ENCODE data around the gene CLDN5.

The CLDN5 gene

DNA sequence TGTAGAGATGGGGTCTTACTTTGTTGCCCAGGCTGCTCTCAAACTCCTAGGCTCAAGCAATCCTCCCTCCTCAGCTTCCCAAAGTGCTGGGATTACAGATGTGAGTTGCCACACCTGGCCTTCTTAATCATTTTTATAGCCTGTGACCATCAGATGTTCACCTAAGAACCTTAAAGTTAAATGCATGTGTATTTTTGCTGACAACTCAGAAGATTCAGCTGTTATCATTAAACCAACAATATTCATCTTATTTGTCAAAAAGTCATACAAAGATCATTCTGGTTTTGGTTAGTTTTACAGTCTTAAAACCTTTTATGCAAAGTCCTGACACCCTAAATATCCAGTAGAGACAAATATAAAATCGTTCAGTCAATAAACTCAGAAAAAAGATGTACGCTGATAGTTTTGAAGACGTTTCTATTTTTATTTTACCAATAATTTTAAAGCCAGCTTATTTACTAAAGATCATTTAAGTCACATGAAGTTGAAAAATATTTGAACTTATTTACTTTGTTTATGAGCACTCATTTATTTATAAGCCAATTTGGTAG, 22.2 kb downstream of the CLDN5 start:
- no peak for DNase-seq

DNA sequence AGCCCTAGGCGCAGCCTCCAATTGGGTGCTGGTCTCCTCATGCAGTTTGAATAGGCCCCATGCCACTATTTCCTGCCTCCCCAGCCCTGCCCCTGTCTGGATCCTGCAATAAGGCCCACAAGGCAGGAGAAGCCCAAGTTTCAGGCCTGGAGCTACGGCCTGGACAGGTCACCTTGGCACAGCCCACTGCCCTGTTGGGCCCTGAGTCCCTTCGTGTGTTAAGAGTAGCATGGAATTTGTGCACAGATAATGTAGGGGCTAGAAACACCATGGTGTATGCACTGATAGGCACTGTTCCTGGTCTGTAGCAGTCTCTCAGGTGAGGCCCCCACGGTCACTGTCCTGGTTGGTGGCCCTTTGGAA, 24.3 kb downstream of the CLDN5 start:
- no peak for DNase-seq

DNA sequence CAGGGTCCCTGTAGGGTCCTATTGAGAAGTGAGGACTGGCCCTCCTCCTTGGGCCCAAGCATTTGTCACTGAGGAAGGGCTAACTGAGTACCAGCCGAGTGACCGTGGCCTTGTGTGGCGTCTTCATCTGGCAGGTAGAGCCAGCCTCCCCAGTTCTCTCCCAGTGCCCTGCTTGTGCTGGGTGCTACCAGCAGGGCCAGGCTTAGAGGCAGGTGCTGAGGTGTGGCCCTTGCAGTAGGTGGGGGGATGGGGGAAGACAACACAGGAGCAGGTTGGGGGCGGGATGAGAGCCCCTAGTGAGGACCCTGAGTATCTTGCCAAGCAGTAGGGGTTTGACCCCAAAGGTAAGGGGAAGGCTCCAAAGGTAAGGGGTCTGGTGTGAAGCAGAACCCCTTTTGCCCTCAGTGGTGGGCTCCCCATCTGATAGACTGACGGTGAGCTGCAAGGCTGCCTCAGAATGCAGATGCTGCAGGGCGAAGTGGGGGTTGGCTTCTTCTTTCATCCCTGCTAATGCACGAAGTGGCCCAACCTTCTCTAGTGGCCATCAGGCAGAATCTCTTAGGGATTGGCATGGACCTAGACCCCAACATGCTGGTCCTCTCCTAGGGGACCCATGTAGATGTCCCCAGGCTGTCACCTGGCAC, 24.9 kb downstream of the CLDN5 start:
- DNase-seq, result no peak

DNA sequence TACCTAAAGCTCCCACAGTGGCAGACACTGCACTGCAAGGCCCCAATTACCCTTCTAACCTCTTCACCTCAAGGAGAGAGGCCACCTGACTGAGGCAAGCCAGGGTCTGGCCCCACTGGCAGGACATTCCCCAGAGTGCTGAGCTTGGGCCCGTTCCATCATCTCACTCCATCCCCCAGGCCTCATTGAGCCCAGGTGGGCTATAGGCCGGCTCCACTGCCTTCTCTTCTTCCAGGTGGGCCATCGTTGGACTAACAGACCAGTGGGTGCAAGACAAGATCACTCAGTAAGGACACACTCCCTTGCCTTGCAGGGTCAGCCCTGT, 25.4 kb downstream of the CLDN5 start:
- DNase-seq, result no peak

DNA sequence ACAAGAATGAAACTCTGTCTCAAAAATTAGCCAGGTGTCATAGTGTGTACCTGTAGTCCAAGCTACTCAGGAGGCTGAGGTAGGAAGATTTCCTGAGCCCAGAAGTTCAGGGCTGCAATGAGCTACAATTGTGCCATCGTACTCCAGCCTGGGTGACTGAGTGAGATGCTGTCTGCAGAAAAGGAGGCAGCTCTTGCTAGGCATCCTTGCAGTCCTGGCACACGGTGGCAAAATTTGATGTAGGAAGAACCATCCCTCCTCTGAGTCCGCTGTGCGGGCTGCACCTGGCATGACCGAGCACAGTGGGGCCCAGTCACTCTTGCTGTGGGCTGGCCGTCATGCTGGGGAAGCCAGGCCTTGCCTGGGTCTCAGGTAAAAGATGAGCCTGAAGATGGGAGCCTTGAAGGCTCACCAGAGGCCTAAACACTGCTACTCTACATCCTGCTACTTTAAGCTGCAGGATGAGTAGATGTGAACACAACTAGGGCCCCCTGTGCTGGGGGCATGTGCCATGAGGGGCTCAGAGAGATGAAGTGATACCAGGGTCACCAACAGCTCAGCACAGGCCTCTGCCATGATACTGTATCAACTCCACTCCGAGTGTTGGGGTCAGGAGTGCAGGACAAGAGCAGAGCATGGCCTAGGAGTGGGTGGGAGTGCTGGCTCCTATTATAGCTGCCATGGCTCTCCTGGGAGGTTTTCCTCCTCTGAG, 25.9 kb downstream of the CLDN5 start:
- no peak for DNase-seq

DNA sequence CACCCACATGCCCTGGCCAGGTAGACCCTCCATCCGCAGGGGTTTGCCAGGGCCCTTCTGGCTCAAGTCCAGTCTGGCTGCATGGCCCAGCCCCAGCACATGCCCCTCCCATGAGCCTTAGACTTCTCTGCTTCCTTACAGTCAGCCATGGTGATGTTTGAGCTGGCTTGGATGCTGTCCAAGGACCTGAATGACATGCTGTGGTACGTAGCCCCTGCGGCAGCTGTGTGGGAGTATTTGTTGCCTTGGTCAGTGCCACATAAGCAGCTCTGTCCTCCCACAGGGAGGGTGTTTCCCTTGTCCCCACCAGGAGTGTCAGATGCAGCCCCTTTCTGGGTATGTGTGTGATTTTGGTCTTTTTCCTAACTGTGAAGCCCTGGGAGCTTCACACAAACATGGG, 27.0 kb downstream of the CLDN5 start:
- DNase-seq, result no peak

DNA sequence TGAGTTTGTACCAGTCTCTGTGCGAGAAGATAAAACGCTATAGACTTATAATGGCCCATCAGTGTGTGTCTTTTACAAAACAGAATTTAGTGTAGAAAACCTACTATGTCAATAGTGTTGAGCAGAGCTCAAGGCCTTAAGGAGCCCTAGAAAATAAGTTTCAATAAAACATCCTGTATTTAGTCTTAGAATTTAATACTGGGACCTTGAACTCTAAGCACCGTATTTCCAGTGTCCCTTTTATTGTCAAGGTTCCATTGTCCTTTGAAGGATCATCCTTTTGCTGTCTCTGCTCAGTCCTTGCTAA, 27.9 kb downstream of the CLDN5 start:
- no peak for DNase-seq

DNA sequence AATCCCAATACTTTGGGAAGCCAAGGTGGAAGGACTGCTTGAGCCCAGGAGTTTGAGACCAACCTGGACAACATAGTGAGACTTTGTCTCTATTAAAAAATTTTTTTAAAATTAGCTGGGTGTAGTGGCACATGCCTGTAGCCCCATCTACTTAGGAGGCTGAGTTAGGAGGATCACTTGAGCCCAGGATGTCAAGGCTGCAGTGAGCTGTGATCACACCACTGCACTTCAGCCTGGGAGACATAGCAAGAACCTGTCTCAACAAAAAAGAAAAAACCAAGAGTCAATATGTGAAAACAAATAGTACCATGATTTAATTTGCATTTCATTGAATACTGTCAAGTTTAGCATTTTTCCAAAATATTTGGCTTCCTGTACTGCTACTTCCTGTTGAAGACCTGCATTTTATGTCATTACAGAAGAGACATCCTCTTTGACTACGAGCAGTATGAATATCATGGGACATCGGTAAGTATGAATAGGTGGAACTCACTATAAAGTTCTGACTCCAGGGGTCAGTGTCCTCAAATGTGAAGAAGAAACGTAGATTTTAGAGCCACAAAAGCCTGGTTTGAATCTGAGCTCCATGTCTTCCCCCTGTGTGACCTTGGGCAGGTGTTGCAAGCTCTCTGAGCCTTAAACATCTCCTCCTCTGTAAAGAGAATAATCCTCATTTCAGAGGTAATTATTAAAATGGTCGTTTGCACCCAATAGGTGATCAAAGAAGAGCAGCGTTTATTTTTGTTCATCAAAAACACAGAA, 28.5 kb downstream of the CLDN5 start:
- DNase-seq, result peak in 1 of 2 experiments; percentile 26

DNA sequence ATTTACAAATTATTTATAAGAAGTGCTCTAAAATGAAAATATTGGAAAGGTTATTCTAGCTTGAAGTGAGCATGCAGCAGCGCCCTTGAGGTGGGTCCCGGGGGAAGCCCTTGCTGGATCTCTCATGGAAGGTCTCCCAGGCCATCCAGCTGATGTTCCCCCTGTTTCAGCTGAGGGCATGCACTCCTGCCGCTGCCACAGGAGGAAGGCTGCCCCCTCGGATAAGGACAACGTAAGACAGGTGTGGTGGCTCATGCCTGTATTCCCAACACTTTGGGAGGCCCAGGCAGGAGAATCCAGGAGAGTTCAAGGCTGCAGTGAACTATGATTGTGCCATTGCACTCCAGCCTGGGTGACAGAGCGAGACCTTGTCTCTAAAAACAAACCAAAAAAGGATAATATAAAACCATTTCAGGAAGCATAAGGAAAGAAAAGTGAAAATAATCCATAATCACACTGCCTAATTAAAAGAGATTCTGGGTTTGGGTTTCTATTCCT, 29.5 kb downstream of the CLDN5 start:
- no peak for DNase-seq

DNA sequence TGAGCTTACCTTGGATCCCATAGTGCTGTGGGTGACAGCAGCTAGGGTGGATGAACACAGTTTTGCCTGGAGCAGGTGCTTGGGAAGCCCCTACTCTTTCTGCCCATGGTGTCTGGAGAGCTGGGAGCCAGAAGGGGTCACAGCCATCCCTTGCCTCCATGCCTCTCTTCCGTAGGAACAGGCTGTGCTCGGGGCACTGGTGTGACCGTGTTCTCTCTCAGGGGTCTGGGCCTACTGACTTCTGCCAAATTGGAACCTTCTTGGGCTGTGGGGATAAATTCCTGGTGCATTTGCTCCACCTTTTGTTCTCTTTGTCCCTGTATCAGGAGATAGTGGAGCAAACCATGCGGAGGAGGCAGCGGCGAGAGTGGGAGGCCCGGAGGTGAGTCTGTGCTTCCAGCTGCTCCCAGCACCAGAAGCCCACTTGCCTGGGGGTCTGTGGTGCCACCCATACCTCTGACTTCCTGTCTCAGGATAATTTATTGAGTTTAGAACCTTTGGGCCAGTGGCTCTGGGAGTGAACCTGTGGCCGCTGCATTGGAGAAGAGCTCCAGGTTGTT, 30.1 kb downstream of the CLDN5 start:
- DNase-seq, result no peak

DNA sequence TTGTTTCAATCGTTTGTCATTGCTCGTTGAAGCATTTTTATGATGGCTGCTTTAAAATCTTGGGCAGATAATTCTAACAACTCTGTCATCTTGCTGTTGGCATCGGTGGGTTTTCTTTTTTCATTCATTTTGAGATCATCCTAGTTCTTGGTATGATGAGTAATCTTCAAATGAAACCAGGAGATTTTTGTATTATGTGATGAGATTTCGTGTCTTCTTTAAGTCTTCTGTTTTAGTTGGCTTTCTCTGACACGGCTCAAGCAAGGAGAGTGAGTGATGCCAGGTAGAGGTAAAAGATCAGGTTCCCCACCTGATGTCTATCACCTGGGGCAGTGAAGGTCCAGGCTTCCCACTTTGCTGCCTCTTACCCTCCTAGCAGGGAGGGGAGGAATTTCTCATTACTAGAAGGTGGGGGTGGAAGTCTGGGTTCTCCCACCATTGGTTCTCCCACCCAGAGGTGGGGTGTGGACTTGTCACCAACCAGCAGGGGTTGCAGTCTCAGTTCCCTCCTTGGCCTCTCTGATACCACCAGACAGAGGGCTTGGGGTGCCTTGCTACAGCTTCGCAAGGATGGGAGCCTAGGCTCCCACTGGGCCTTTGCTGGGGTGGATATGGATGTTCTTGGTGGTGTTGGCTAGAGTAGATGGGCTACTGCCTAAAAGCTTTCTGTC, 31.6 kb downstream of the CLDN5 start:
- DNase-seq, result no peak

DNA sequence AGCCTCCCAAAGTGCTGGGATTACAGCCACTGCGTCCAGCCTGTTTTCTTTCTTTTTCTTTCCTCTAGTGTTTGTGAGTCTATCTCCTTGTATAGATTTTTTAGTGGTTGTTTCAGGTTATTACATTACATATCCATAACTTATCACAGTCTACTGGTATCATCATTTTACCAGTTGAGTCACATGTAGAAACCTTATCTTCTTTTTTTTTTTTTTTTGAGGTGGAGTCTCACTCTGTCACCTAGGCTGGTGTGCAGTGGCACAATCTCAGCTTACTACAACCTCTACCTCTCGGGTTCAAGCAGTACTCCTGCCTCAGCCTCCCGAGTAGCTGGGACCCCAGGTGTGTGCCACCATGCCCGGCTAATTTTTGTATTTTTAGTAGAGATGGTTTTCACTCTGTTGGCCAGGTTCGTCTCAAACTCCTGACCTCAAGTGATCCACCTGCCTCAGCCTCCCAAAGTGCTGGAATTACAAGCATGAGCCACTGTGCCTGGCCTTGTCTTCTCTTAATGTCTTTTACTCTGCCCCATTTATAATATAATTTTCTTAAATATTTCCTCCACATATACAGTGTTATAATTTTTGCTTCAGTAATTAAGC, 33.5 kb downstream of the CLDN5 start:
- no peak for DNase-seq

DNA sequence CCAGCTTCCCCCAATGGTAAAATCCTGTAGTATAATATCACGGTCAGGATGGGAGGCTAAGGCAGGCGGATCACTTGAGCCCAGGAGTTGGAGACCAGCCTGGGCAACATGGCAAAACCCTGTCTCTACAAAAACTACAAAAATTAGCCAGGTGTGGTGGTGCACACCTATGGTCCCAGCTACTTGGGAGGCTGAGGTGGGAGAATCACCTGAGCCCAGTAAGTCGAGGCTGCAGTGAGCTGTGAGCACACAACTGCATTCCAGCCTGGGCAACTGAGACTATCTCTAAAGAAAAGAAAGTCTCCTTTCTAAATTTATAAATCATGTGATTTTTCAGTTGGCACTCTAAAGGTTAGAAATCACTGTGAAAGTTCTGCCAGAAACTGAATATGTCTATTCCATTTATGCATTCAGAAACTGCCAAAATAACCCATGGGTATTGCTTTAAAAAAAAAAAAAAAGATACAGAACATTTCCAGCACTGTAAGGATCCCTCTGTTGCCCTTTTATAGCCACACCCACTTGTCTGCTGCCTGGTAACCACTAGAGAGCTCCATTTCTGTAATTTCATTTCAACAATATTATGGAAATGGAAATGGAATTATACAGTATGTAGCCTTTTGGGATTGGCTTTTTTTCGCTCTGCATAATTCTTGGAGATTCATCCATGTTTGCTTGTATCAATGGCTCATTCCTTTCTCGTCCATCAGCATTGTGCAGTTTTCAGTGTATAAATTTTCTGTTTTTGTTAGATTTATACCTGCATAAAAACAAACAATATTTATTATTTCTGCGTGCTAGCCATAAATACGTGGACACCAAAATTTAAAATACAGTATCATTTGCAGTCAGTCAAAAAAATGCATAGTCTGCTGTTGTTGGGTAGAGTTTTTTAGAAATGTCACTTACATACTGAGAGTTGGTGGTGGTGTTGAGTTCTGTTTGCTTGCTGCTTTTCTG, 35.0 kb downstream of the CLDN5 start:
- peak in 1 of 2 experiments; percentile 37 for DNase-seq

DNA sequence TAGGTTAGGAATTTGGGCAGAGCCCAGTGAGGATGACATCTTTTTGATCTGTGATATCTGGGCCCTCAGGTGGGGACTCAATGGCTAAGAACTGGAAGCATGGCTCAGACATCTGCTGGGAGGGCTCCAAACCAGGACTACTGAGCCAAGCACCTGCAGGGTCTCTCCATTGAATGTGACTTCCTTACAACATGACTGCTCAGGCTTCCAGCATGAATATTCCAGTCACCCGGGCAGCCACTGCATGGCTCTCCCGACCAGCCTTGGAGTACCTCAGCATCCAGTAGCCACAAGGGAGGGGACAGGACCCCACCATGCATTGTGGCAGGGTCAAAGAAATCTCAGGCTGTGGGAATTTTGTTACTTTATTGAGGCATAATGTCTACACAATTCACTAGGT, 35.9 kb downstream of the CLDN5 start:
- no peak for DNase-seq

DNA sequence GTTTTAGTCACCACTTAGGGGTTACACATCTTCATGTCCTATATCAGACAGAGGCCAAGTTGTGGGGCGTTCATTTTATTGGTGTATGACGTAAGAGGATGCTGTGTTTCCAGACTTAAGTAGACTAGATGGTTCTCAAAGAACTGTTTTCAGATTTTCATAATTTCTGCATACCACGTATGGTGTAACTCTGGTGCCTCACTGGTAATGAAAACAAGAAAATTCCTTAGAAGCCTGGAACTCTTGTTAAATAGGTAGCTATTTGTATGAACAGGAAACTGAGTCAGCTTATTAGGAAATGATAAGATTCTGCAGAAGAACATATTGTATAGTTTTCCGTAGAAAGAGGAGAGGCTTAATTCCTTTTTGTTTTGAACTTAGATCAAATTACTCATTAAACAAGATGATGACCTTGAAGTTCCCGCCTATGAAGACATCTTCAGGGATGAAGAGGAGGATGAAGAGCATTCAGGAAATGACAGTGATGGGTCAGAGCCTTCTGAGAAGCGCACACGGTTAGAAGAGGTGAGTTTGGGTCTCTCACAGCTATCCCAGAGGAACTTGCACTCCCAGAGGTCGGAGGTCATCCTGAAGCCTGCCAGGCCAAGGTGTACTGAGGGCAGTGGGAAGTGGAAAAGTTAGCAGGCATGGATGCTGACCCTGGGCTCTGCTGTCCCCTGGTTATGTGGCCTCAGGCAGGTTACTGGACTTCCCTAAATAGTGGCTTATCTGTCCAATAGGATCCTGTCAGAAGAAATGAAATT, 40.5 kb downstream of the CLDN5 start:
- no peak for DNase-seq

DNA sequence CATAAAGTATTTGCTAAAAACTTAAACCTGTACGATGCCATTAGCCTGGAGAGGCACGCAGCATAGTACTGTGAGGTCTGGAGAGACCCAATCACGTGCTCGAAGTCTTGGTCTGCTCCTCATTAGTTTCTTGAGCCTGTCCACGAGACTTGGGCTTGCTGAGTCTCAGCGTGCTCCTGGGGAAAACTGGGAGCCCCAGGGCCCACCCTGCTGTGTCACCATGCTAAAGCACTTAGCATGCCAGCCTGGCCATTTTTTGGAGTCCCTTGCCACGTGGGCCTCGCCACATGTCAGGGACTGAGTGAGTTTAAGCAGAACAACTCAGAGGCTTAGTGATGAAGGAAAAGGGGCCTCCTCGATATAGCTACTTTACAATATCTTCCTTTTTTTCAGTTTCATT, 41.9 kb downstream of the CLDN5 start:
- no peak for DNase-seq

DNA sequence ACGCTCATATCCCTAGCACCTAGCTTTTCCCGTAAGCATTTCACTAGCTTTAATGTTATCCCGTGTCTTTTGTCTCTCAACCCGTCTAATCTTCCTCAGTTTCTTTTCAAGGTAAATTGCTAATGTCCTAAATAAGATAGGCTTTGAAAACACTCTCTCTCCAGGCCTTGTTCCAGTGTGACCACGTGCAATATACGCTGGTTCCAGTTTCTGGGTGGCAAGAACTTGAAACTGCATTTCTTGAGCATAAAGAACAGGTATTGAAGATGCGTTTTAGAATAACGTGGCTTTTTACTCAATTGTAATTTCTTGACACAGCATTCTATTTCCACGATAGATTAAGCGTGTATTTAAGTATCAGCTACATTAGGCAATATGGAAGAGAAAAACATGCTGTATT, 43.4 kb downstream of the CLDN5 start:
- DNase-seq, result no peak

DNA sequence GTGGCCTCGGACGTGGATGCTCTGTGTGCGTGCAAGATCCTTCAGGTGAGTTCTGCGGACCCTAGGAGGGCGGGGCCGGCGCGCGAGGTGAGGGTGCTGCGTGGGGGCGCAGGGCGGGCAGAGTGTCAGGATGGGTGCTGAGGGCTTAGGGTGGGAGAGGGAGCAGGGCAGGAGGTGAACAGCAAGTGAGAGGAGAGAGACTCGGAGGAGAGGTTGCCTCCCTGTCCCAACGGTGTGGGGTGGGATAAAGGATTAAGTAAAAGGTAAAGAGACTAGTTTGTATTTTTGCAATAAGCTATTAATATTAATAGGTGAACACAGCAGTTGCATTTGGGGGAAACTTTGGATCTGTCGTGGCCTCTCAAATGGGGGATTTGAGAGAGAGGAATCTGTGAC, 44.0 kb downstream of the CLDN5 start:
- DNase-seq, result no peak

DNA sequence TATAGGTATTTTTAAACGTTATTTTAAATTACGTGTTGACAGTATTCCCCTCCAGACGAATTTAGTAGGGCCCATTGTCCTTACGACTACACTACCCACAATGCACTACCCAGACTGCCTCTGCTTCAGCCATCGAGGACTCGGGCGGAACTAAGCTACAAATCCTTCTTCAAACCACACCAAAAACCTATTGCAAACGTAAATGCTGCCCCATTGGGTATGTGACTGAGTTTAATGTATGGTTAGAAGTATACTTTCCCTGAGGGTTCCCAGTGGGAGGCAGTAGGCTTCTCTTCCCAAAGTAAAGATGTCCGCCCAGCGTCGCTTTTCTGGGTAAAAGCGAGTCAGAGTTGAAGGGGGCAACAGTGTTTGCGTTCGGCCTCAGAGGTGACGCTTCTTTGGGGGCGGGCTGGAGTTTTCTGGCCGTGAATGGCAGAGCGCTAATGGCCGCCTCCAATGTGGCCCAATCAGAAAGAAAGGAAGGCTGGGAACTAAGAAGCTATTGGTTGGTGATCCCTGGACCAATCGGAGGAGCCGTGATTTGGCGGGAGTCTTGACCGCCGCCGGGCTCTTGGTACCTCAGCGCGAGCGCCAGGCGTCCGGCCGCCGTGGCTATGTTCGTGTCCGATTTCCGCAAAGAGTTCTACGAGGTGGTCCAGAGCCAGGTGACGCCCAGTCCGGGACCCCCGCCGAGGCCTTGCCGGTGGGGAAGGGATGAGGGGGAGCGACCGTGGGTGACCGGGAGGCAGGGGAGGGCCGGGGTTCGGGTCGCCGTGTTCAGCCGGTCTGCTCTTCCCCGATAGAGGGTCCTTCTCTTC, 44.6 kb downstream of the CLDN5 start, which contains the start of gene CDC45:
CDC45 (plus strand) TSS at position 566 of the 818 bp plus-strand sequence; CDS start at position 615, 49 bp downstream.
- DNase-seq, result peak; percentile 96 to 98

All from NCI-H524 (cell line).